ENCODE data around the gene ZFYVE19.

The ZFYVE19 gene

GRCh38 chr15:40843261-40843884 is 36.5 kb downstream of the ZFYVE19 start:
- no peak for DNase-seq
- Mint-ChIP-seq H3K4me1 (peaks cover 35% of the 10 kb centered on the region), H3K4me3 (peak overlapping the region; percentile 69), H3K27ac (no peak overlapping the region), H3K27me3 (peaks cover 67% of the 10 kb centered on the region), H3K36me3 (no peaks in the 10 kb centered on the region), H3K9me3 (no peaks in the 10 kb centered on the region)
- CTCF ChIA-PET, result interaction anchor here (1.7 to 11.3 kb wide), 2 partner anchors 15 to 51 kb away, joined by 4 to 70 read pairs; partner anchors contain the start of gene VPS18

- H3K27ac Mint-ChIP-seq, result no peak within 1 kb of the TSS
- H3K4me1 Mint-ChIP-seq, result peaks cover 35% of the 10 kb centered on the region
- no peaks in the 10 kb centered on the region for H3K9me3 Mint-ChIP-seq
- peaks cover 70% of the 10 kb centered on the region for H3K27me3 Mint-ChIP-seq
- H3K36me3 Mint-ChIP-seq, result no peaks in the 10 kb centered on the region
- H3K4me3 Mint-ChIP-seq, result peak within 1 kb of the TSS; percentile 79
- CTCF ChIA-PET, result interaction anchor here (1.1 to 11.3 kb wide), 4 partner anchors 14 to 51 kb away, joined by 3 to 70 read pairs (median 4); partner anchors contain the start of gene VPS18
- peak; percentile 62 for DNase-seq
Measured at GRCh38 chr15:40843885-40844695, 37.2 kb downstream of the ZFYVE19 start, which contains the start of gene SPINT1. TSS of gene SPINT1 (plus strand) at chr15:40844048. CDS start at chr15:40844555, 507 bp downstream.

- H3K4me3 Mint-ChIP-seq, result peak overlapping the region; percentile 79
- H3K4me1 Mint-ChIP-seq, result peaks cover 35% of the 10 kb centered on the region
- no peaks in the 10 kb centered on the region for H3K36me3 Mint-ChIP-seq
- no peaks in the 10 kb centered on the region for H3K9me3 Mint-ChIP-seq
- no peak overlapping the region for H3K27ac Mint-ChIP-seq
- CTCF ChIA-PET, result interaction anchor here (0.7 to 11.3 kb wide), 4 partner anchors 14 to 1049 kb away, joined by 3 to 70 read pairs (median 4); partner anchors contain the start of gene VPS18
- H3K27me3 Mint-ChIP-seq, result peaks cover 65% of the 10 kb centered on the region
- peak; percentile 65 for DNase-seq
Measured at GRCh38 chr15:40844696-40845030, 37.8 kb downstream of the ZFYVE19 start.

- no peaks in the 10 kb centered on the region for H3K36me3 Mint-ChIP-seq
- DNase-seq, result no peak
- H3K27me3 Mint-ChIP-seq, result peaks cover 63% of the 10 kb centered on the region
- CTCF ChIA-PET, result interaction anchor here (0.7 to 11.3 kb wide), 4 partner anchors 13 to 1048 kb away, joined by 3 to 70 read pairs (median 4); partner anchors contain the start of gene VPS18
- H3K4me1 Mint-ChIP-seq, result peaks cover 35% of the 10 kb centered on the region
- no peak overlapping the region for H3K27ac Mint-ChIP-seq
- H3K4me3 Mint-ChIP-seq, result peak overlapping the region; percentile 79
- H3K9me3 Mint-ChIP-seq, result no peaks in the 10 kb centered on the region
Measured at GRCh38 chr15:40845036-40845435, 38.1 kb downstream of the ZFYVE19 start.

- H3K27me3 Mint-ChIP-seq, result peaks cover 64% of the 10 kb centered on the region
- DNase-seq, result no peak
- no peak overlapping the region for H3K27ac Mint-ChIP-seq
- peak overlapping the region; percentile 46 for H3K4me3 Mint-ChIP-seq
- peaks cover 35% of the 10 kb centered on the region for H3K4me1 Mint-ChIP-seq
- CTCF ChIA-PET, result interaction anchor here (1.5 to 11.3 kb wide), 2 partner anchors 13 to 48 kb away, joined by 4 to 70 read pairs; partner anchors contain the start of gene VPS18
- no peaks in the 10 kb centered on the region for H3K9me3 Mint-ChIP-seq
- H3K36me3 Mint-ChIP-seq, result no peaks in the 10 kb centered on the region
Measured at GRCh38 chr15:40845511-40846284, 38.8 kb downstream of the ZFYVE19 start.

GRCh38 chr15:40846841-40847222 is 39.9 kb downstream of the ZFYVE19 start:
- CTCF ChIA-PET, result interaction anchor here (0.5 to 11.3 kb wide), 3 partner anchors 12 to 535 kb away, joined by 3 to 70 read pairs (median 4); no protein-coding TSS in a partner anchor
- H3K27me3 Mint-ChIP-seq, result peaks cover 65% of the 10 kb centered on the region
- H3K27ac Mint-ChIP-seq, result no peak overlapping the region
- no peak overlapping the region for H3K4me3 Mint-ChIP-seq
- H3K4me1 Mint-ChIP-seq, result peaks cover 35% of the 10 kb centered on the region
- DNase-seq, result no peak
- no peaks in the 10 kb centered on the region for H3K9me3 Mint-ChIP-seq
- no peaks in the 10 kb centered on the region for H3K36me3 Mint-ChIP-seq

- no peak overlapping the region for H3K4me3 Mint-ChIP-seq
Measured at GRCh38 chr15:40847223-40847961, 40.5 kb downstream of the ZFYVE19 start.

GRCh38 chr15:40850576-40851112 is 43.8 kb downstream of the ZFYVE19 start:
- Mint-ChIP-seq H3K27ac (peak overlapping the region; percentile 6), H3K36me3 (no peaks in the 10 kb centered on the region), H3K9me3 (no peaks in the 10 kb centered on the region), H3K4me3 (no peak overlapping the region), H3K27me3 (peaks cover 30% of the 10 kb centered on the region), H3K4me1 (peaks cover 23% of the 10 kb centered on the region)
- CTCF ChIA-PET, result interaction anchor here (2.5 kb wide), 1 partner anchor 8 kb away, joined by 13 read pairs; no protein-coding TSS in a partner anchor
- no peak for DNase-seq

More at GRCh38 chr15:40847223-40847961, 40.5 kb downstream of the ZFYVE19 start:
- CTCF ChIA-PET, result interaction anchor here (0.5 to 11.3 kb wide), 6 partner anchors 11 to 535 kb away, joined by 3 to 70 read pairs (median 4); partner anchors contain the start of gene VPS18
- Mint-ChIP-seq H3K36me3 (no peaks in the 10 kb centered on the region), H3K27me3 (peaks cover 59% of the 10 kb centered on the region), H3K9me3 (no peaks in the 10 kb centered on the region), H3K27ac (no peak overlapping the region), H3K4me1 (peaks cover 35% of the 10 kb centered on the region)
- peak; percentile 36 for DNase-seq

- no peak for DNase-seq
- H3K27ac Mint-ChIP-seq, result no peak overlapping the region
- H3K4me3 Mint-ChIP-seq, result no peak overlapping the region
- H3K27me3 Mint-ChIP-seq, result peaks cover 16% of the 10 kb centered on the region
- H3K36me3 Mint-ChIP-seq, result no peaks in the 10 kb centered on the region
- CTCF ChIA-PET, result interaction anchor here (1.6 kb wide), 1 partner anchor 42 kb away, joined by 4 read pairs; the partner anchor contains the start of gene VPS18
- no peaks in the 10 kb centered on the region for H3K9me3 Mint-ChIP-seq
- H3K4me1 Mint-ChIP-seq, result peaks cover 10% of the 10 kb centered on the region
Measured at GRCh38 chr15:40852529-40852928, 45.6 kb downstream of the ZFYVE19 start.

GRCh38 chr15:40853241-40853890 is 46.5 kb downstream of the ZFYVE19 start:
- peaks cover 13% of the 10 kb centered on the region for H3K27me3 Mint-ChIP-seq
- H3K27ac Mint-ChIP-seq, result no peak overlapping the region
- H3K4me1 Mint-ChIP-seq, result peaks cover 7% of the 10 kb centered on the region
- H3K9me3 Mint-ChIP-seq, result no peaks in the 10 kb centered on the region
- CTCF ChIA-PET, result interaction anchor here (1.6 kb wide), 1 partner anchor 41 kb away, joined by 4 read pairs; the partner anchor contains the start of gene VPS18
- H3K4me3 Mint-ChIP-seq, result no peak overlapping the region
- DNase-seq, result no peak
- no peaks in the 10 kb centered on the region for H3K36me3 Mint-ChIP-seq

GRCh38 chr15:40854161-40854560 is 47.3 kb downstream of the ZFYVE19 start:
- Mint-ChIP-seq H3K4me1 (peaks cover 11% of the 10 kb centered on the region), H3K9me3 (no peaks in the 10 kb centered on the region), H3K4me3 (no peak overlapping the region), H3K27ac (no peak overlapping the region), H3K36me3 (no peaks in the 10 kb centered on the region), H3K27me3 (peaks cover 10% of the 10 kb centered on the region)
- CTCF ChIA-PET, result interaction anchor here (1.6 kb wide), 1 partner anchor 40 kb away, joined by 4 read pairs; the partner anchor contains the start of gene VPS18
- no peak for DNase-seq

- Mint-ChIP-seq H3K9me3 (no peaks in the 10 kb centered on the region), H3K4me3 (no peak overlapping the region), H3K27ac (no peak overlapping the region), H3K4me1 (peaks cover 16% of the 10 kb centered on the region), H3K36me3 (no peaks in the 10 kb centered on the region), H3K27me3 (peaks cover 11% of the 10 kb centered on the region)
- CTCF ChIA-PET, result interaction anchor here (1.3 to 8.8 kb wide), 3 partner anchors 13 to 330 kb away, joined by 3 to 252 read pairs (median 70); partner anchors contain the start of genes SPINT1 and VPS18
- no peak for DNase-seq
Measured at GRCh38 chr15:40855706-40856234, 48.9 kb downstream of the ZFYVE19 start.
